AG09309 (cell line): Measurements from ENCODE around the gene MYO1D.
A peak's percentile ranks its signal among the peaks of the same experiment; 100 is the strongest.

Experiments
- DNase-seq: peaks from one replicate; pipeline ENCODE4 v3.0.0-alpha.2; 2010; ENCODE audit warnings: low read depth
- H3K4me3 ChIP-seq: 2 replicates; pipeline ENCODE4 v1.5.1; 2011; ENCODE audit warnings: mild to moderate bottlenecking, low read depth, low read length, moderate library complexity; ENCODE audit not compliant: control insufficient read depth
- TF ChIP-seq, protein P1 (sequence below): IDR thresholded peaks from 2 replicates; pipeline ENCODE4 v1.5.1; 2011; ENCODE audit warnings: mild to moderate bottlenecking, low read depth, low read length, inconsistent platforms; ENCODE audit not compliant: insufficient read depth, control insufficient read depth; ENCODE audit errors: missing control alignments

Gene MYO1D

DNA sequence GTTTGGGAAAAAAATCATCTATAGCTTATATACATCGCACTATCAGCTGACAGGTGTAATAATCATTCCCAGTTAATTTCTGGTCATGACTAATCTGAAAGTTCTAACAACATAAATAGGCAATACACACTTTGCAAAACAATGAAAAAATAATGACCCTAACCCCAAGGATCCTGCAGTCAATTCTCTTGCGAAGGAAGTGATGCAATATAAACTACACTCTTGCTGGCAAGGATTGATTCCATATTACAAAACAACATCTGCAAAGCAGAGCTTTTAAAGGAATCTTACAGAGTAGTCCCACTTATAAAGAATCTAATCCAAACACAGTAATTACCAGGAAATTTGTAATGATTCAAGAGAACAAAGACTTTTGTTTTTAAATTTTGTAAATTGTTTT lies 73.4 kb downstream of the MYO1D start:
- H3K4me3 ChIP-seq, result no peak overlapping the region
- no peak for DNase-seq
- TF ChIP-seq, protein P1, sequence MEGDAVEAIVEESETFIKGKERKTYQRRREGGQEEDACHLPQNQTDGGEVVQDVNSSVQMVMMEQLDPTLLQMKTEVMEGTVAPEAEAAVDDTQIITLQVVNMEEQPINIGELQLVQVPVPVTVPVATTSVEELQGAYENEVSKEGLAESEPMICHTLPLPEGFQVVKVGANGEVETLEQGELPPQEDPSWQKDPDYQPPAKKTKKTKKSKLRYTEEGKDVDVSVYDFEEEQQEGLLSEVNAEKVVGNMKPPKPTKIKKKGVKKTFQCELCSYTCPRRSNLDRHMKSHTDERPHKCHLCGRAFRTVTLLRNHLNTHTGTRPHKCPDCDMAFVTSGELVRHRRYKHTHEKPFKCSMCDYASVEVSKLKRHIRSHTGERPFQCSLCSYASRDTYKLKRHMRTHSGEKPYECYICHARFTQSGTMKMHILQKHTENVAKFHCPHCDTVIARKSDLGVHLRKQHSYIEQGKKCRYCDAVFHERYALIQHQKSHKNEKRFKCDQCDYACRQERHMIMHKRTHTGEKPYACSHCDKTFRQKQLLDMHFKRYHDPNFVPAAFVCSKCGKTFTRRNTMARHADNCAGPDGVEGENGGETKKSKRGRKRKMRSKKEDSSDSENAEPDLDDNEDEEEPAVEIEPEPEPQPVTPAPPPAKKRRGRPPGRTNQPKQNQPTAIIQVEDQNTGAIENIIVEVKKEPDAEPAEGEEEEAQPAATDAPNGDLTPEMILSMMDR, result no peak

DNA sequence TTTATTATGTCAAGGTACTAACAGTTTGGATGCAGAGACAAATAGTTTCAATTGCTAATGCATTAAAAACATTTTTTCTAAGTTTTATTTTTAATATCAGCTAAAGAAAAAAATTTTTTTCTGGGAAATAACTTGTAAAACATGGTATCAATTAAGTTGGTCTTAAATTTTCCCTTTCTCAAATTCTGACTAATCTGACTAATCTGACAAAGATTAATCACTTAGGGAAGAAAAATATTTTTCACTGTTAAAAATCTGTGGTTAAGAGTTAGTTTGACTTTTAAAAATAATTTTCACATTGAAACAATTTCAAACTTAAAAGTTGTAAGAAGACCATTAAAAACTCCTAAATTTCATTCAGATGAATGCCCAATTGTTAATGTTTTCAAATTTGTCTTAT lies 74.6 kb downstream of the MYO1D start:
- no peak for DNase-seq
- TF ChIP-seq, protein P1, result no peak

DNA sequence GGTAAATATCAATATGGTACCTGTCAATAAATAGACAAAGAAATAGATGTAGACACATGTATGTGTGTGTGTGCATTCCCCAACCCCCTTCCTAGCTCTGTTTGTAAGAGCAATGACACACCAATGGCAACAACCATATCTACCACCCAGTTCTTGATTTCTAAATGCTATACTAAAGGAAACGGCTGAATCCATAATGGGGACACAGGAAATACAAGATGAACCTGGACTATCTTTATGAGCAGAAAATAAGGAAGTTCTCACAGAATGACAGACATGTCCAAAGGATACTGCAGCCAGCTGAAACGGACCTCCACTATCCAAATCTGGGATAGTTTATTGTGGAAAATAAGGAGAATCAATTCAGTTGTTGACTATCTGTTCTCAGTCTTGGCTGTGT lies 75.3 kb downstream of the MYO1D start:
- no peak for DNase-seq
- TF ChIP-seq, protein P1, result no peak
- no peak overlapping the region for H3K4me3 ChIP-seq

More for the DNA sequence above, 74.6 kb downstream of the MYO1D start:
- no peak overlapping the region for H3K4me3 ChIP-seq

DNA sequence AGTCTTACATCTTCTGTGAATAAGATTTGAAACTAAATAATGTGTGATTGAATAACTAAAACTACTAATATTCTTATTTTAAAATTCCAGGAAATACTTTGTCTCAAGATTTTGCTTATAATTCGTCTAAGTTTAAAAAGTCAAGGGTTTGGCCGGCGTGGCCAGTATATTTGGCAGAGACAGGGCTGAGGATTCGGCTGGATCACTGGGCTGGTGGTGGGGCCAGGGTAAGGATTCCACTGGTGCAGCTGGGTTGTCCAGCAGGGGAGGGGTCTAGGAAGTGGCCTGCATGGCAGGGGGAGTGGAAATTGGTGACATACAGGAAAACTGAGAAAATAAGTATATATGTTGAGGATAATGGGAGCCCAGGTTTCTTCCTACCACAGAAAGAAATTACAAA lies 75.7 kb downstream of the MYO1D start:
- no peak overlapping the region for H3K4me3 ChIP-seq
- DNase-seq, result no peak
- TF ChIP-seq, protein P1, result no peak

DNA sequence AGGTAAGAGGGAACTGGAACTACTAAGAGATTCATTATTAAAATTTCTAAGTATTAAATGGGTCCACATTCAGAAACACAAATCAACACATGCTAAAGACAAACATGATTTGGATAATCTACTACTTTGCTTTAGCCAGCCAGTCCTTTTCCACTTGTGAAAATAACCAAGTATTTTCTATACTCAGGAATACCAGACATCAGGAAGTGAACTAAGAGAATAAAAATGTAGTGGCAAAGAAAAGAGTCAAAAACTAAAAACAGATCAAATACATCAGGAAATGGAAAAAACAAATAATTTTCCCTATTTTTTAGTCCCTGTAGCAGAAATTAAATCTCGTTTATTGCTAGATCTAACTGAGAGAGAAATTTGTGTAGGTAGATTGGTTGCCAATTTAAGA lies 78.0 kb downstream of the MYO1D start:
- H3K4me3 ChIP-seq, result no peak overlapping the region
- TF ChIP-seq, protein P1, result no peak
- DNase-seq, result no peak

DNA sequence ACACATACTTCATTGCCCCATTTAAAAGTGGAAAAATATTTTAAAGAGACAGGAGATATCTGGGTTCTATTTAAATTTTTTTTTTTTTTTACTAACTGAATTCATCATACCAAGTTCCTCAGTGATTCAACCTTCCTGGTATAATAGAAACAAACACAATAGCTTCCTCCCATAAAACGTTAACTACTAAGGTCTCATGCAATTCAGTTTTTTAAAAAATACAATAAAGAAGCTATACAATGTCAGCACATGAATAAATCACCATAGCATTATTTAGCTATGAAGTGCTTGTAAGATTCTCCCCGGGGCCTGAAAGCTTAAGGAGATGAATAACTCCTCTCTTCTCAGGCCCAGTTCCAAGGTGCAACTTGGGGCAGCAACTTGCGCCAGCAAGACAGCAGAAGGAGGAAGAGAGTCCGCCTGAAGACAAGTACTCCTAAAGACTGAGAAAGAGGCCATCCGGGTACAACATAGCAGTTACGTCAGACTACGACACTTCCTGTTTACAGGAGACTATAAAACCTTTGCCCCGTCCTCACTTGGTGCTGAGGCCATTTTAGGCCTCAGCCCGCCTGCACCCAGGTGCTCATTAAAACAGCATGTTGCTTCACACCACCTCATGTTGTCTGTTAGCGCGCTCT lies 81.5 kb downstream of the MYO1D start:
- H3K4me3 ChIP-seq, result no peak overlapping the region
- TF ChIP-seq, protein P1, result peak; percentile 19
- DNase-seq, result no peak
